HUES6 (cell line): ENCODE results near the gene RTL10.

Experiments used
- H3K27ac ChIP-seq: 2 replicates; pipeline ENCODE4 v1.7.0; 2013; ENCODE audit warnings: low read depth, mild to moderate bottlenecking, low read length, inconsistent platforms
- H3K27me3 ChIP-seq: 2 replicates; pipeline ENCODE4 v1.6.1; 2013; ENCODE audit warnings: low read length; ENCODE audit not compliant: control insufficient read depth, insufficient read depth
- H3K36me3 ChIP-seq: 2 replicates; pipeline ENCODE4 v1.6.1; 2013; ENCODE audit warnings: low read length; ENCODE audit not compliant: control insufficient read depth, insufficient read depth
- H3K4me1 ChIP-seq: 2 replicates; pipeline ENCODE4 v1.6.1; 2013; ENCODE audit warnings: low read length; ENCODE audit not compliant: control insufficient read depth, insufficient read depth
- H3K4me3 ChIP-seq: 2 replicates; pipeline ENCODE4 v1.5.1; 2013; ENCODE audit warnings: low read depth, low read length
- H3K9ac ChIP-seq: one replicate; pipeline ENCODE4 v1.6.1; 2013; ENCODE audit warnings: mild to moderate bottlenecking, low read length
- H3K9me3 ChIP-seq: 2 replicates; pipeline ENCODE4 v1.6.1; 2013; ENCODE audit warnings: low read depth, low read length; ENCODE audit not compliant: control insufficient read depth, insufficient read depth

Gene RTL10

DNA sequence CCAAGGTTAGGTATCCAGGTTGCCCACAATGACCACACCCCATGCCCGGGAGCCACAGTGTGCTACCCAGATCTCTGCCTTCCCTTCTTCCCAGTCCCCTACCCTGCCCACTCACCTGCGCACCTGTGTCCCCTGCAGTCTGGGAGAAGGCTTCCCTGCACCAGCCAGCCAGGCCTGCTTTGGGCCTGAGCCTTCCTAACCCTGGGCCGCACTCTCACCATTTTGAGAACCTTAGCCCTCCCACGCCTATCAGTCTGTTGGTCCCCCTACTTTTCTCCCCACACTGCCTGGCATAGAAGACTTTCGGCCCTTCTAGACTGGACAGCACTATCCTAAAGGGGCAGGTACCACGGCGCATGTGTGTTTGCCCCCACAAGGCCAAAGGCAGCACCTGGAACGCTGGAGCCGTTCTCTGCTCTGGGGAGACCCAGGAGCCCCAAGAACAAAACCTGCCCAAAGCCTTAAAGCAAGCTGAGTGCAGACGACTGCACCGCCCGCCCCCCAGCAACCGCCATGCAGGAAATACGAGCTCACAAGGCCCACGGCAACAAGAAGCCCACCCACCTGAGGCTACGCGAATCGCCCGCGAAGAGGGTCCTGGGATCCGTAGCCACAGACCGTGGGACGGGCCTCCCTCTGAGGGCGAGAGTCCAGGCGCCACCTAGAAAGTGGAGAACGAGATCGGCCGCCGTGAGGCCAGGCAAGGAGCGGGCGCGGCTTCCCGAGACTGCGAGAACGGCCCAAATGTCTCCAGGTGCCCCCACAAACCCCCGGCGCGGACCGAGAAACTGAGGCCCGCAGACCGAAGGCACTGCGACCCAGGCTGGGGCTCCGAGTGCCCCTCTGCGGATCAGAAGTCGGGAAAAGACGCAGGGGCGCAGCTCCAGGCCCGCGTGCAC, 546 bp downstream of the RTL10 start:
- peak overlapping the region; percentile 94 for H3K9ac ChIP-seq
- peaks cover 29% of the 10 kb centered on the region for H3K36me3 ChIP-seq
- peaks cover 33% of the 10 kb centered on the region for H3K4me1 ChIP-seq
- no peaks in the 10 kb centered on the region for H3K27me3 ChIP-seq
- H3K4me3 ChIP-seq = peak overlapping the region; percentile 86
- H3K27ac ChIP-seq = peak overlapping the region; percentile 88
- H3K9me3 ChIP-seq = no peaks in the 10 kb centered on the region

DNA sequence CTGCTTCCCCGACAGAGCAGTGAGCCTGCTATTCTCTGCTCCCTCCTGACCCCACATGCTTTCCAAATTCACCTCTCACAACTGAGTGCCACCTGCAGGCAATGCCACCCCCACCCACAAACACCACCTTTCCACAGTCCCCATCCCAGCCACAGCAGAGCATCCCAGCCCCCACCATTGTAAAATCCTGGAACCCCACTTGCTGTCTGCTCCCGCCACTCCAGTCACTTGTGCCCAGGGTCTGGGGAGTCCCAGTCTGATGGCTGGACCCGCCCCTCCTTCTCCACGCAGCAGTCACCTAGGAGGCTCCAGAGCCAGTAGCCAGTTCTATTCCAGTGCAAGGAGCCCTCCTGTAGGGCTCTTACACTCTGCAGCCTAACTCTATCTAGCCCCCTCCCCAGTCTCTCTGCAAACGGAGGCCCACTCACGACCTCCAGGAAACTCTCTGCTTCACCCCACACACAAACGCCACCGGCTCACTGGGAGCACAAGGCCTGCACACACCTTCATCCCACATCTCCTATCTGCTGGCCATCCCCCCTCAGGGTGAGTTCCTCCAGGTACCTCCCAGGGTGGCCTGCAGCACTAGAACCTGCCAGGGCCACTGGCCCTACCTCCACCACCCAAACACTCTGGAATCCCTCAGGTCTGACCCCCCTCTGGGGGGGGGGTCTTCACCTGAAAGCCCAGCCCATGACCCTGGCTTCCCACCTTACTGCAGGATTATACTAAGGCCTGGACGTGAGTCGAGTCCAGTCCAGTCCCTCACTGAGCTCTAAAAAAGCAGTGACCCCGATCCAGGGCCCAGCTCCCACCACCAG, 1.4 kb downstream of the RTL10 start:
- no peaks in the 10 kb centered on the region for H3K9me3 ChIP-seq
- peaks cover 36% of the 10 kb centered on the region for H3K4me1 ChIP-seq
- H3K9ac ChIP-seq = peak overlapping the region; percentile 94
- H3K4me3 ChIP-seq = peak overlapping the region; percentile 86
- no peaks in the 10 kb centered on the region for H3K27me3 ChIP-seq
- peak overlapping the region; percentile 88; the same call in 1 of the 2 replicates for H3K27ac ChIP-seq
- peaks cover 29% of the 10 kb centered on the region for H3K36me3 ChIP-seq

DNA sequence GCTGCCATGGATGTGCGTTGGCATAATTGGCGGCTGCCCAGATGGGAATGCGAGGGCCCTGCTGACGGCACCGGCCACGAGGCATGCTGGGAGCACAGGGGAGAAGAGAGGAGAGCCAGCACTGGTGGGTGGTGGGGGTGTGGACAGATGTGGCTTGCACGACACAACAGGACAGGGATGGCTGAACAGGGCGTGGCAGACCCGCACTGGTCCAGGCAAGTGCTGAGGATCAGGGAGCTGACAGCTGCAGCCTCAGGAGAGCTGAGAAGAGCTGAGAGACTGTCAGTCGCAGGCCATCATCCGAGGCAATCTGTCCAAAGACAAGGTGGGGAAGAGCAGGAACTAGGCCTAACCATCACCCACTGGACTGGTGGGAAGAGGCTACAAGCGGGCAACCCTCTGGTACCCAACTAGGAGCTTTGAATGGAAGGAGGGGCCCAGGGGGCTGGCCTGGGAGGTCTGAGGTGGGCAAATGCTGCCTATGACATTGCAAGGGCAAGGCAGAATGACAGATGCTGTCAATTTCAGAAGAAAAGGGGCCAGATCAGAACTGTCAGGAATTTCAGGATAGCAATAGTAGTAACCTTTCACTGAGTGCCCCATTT, 2.4 kb downstream of the RTL10 start:
- no peaks in the 10 kb centered on the region for H3K27me3 ChIP-seq
- peaks cover 36% of the 10 kb centered on the region for H3K4me1 ChIP-seq
- H3K36me3 ChIP-seq = peaks cover 31% of the 10 kb centered on the region
- H3K9me3 ChIP-seq = peaks cover 3% of the 10 kb centered on the region
- no peak overlapping the region for H3K27ac ChIP-seq
- H3K4me3 ChIP-seq = peak overlapping the region; percentile 86; the same call in 1 of the 2 replicates
- no peak overlapping the region for H3K9ac ChIP-seq

DNA sequence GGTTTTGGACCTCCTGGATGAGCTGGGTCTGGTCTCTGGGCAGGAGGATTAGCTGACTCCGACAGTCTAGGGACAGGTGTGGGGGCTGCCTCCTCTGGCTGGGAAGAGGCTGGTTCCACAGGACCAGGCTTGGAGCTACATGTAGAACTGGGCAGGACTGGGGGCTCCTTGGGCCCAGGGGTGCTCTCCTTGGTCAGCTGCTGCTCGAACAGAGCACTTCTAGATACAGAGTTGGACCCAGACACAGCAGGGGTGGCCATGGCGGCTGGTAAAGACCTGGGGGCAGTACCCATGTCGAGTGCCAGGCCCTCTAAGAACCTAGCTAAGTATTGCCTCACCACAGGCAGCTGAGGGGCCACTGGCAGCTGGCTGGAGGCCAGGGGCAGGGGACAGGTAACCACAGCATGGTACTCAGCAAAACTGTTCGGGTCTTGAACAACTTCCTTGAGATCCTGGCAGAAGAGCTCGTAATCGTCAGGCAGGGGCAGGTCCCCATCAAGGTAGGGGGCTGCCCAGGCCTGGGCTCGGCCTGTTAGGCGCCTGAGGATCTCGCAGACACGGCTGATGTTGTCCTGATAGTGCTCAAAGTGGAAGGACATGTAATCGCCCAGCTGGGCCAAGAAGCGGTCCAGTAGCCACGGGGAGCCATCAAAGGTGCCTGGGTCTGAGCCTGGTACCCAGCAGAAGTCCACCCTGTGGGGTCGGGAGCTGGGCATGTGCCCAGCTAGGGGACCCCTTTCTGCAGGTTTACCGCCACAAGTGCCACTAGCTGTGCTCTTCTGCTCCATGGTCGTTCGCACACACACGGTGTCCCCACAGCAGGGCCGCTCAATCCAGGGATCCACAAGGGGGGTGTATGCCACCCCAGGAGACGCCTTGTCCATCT, 3.1 kb downstream of the RTL10 start:
- H3K27me3 ChIP-seq = no peaks in the 10 kb centered on the region
- H3K9me3 ChIP-seq = peaks cover 6% of the 10 kb centered on the region
- no peak overlapping the region for H3K27ac ChIP-seq
- peaks cover 37% of the 10 kb centered on the region for H3K36me3 ChIP-seq
- H3K9ac ChIP-seq = no peak overlapping the region
- H3K4me3 ChIP-seq = no peak overlapping the region
- peaks cover 36% of the 10 kb centered on the region for H3K4me1 ChIP-seq

DNA sequence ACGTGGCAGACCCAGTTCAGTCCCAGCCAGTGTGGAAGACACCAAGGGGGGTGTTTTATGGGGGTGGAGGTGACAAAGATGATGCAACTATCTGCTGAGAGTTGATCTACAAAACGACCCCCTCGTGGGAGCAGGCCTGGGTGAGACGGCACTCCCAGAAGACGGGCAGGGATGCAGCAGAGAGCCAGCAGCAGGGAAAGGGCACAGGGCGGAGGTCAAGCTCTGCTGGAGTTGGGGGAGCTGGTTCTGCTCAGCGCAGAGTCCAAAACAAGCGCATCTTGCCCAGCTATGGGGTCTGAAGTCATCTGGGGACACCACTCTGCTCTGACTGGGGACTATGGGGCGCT, 3.9 kb downstream of the RTL10 start:
- H3K27ac ChIP-seq = no peak overlapping the region
- no peaks in the 10 kb centered on the region for H3K27me3 ChIP-seq
- peaks cover 6% of the 10 kb centered on the region for H3K9me3 ChIP-seq
- H3K4me1 ChIP-seq = peaks cover 32% of the 10 kb centered on the region
- H3K36me3 ChIP-seq = peaks cover 37% of the 10 kb centered on the region
- no peak overlapping the region; the same call in 1 of the 2 replicates for H3K4me3 ChIP-seq
- H3K9ac ChIP-seq = peak overlapping the region; percentile 25

DNA sequence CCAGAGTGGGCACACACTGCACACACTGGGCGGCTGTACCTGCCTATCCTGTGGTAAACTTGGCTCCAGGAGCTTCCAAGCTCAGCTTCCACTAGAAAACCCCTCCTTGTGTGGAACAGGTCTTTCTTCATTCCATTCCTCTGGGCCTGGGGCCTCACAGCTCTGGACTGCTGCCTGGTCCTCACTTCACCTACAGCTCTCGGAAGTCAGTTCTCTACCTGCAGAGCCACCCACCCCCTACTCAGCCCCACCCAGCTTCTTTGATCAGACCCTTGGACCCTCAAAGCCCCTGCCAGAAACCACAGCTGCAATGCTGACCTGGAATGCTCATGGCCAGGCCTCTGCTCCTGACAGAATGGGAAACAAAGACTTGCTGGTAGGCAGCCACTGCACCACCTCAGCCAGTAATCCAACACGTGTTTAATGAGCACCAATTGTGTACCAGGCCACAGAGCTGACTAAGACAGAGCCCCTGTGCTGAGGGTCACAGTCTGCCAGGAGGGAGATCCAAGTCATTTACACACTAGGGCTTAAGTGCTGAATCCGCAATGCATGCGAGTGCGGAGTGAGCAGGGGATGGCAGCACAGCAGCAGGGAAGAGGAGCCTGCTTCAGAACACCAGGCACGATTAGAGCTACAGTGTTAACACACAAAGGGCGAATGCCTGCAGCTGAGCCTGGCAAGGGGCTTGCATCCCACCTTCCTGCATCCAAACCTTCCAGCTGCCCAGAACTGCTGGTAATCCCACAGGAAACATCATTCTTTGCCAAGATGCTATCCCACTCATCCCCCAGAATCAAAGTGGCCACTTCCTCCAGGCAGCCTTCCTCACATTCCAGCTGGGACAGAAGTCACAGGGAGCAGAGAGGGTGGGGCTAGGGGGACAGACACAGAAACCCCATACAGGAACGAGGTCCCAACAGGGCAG, 4.6 kb downstream of the RTL10 start:
- peak overlapping the region; percentile 25 for H3K9ac ChIP-seq
- no peaks in the 10 kb centered on the region for H3K27me3 ChIP-seq
- H3K4me3 ChIP-seq = no peak overlapping the region; the same call in 1 of the 2 replicates
- peaks cover 27% of the 10 kb centered on the region for H3K4me1 ChIP-seq
- H3K9me3 ChIP-seq = peaks cover 6% of the 10 kb centered on the region
- H3K36me3 ChIP-seq = peaks cover 37% of the 10 kb centered on the region
- H3K27ac ChIP-seq = no peak overlapping the region

DNA sequence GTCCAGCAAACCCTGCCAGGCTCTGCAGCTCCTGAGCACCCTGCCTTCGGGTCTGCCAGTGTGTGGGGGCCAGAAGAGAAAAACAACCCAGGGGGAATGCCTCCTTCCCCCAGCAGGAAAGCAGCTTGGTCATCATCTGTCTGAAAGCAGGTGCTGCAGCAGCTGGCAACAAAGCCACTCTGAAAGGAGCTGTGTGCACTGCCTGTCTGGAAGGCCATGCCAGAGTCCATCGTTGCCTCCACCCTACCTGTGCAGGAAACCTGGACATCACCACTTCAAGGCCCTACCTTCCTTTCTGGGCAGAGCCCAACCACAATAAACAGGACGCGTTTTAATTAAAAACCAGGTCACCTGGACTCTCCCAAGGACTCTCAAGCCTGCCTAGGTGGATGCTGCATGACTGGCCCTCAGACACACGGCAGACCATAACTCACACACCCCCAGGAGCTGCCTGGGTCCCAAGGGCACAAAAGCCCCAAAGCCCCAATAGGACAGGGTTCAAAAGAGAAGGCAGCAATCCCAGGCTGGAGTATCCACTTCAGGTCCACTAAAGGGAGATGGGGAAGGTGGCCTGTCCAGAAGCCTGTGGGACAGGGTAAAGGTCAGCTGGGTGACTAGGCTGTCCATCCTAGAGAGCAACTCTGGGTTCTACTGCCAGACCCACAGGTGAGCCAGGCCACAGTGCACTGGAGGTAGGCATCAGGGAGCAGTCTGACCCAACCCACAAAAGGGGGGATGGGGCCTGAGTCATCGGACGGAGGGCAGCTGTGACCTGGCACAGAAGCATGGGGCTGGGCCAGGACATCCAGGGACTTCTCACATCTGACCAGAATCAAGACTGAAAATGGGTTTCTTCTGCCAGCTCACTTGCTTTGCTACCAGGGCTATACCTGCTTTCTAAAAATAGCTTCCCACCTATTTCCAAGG, 6.1 kb downstream of the RTL10 start:
- Histone ChIP-seq H3K9me3 (peaks cover 6% of the 10 kb centered on the region), H3K36me3 (peaks cover 37% of the 10 kb centered on the region), H3K9ac (no peak overlapping the region), H3K4me3 (no peak overlapping the region), H3K4me1 (peaks cover 28% of the 10 kb centered on the region), H3K27ac (no peak overlapping the region), H3K27me3 (no peaks in the 10 kb centered on the region)

DNA sequence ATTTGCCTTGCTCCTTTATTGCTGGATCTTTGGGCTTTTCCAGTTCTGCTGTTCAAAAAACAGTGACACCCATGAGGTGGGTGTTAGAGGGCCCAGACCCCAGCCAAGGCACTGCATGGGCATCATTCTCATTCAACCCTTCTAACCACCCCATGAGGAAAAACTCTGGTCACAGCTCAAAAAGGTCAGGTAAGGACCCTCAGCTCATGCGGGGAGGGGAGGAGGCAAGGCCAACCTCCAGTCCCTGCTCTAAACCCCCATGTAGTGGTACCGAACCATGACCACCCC, 7.4 kb downstream of the RTL10 start:
- no peak overlapping the region for H3K9ac ChIP-seq
- no peak overlapping the region for H3K27ac ChIP-seq
- H3K4me3 ChIP-seq = no peak overlapping the region
- H3K9me3 ChIP-seq = peaks cover 6% of the 10 kb centered on the region
- H3K27me3 ChIP-seq = no peaks in the 10 kb centered on the region
- H3K36me3 ChIP-seq = peaks cover 31% of the 10 kb centered on the region
- peaks cover 22% of the 10 kb centered on the region; the same call in 1 of the 2 replicates for H3K4me1 ChIP-seq

DNA sequence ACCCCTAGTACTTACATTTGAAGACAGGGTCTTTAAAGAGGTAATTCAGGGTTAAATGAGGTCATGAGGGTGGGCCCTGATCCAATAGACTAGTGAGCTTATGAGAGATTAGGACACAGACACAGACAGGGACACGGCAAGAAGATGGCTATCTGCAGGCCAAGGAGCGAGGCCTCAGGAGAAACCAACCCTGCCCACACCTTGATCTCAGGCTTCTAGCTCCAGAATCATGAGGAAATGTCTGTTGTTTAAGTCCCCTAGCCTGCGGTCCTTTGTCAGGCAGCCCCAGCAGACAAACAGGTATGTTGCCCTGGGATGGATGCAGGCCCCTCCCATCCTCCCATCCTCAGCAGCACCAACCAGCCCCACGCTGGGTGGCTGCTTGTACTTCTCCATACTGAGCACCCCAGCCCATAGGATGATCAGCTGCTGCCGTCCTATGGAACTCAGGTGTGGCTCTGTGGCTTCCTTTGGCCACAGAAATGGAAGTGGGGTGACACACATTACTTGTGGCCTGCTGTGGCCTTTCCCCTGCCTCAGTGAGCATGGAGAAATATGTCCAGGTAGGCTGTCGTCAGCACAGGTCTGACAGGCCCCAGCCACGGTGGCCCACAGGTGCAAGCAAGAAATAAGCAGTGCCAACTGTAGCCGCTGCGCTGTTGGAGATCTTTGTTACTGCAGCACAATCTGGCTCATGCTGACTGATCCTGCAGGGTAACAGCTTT, 7.9 kb downstream of the RTL10 start:
- Histone ChIP-seq H3K27me3 (no peaks in the 10 kb centered on the region), H3K36me3 (peaks cover 26% of the 10 kb centered on the region), H3K4me1 (peaks cover 22% of the 10 kb centered on the region; the same call in 1 of the 2 replicates), H3K27ac (no peak overlapping the region), H3K9ac (no peak overlapping the region), H3K4me3 (no peak overlapping the region), H3K9me3 (peaks cover 6% of the 10 kb centered on the region)
